ENCODE results near the gene CD1E.
"Not testable (repeated sequence)": the region's sequence is repeated elsewhere in the genome, so short reads cannot be mapped to it uniquely, and the experiment has no call there.

Gene CD1E

GRCh38 chr1:158331481-158332150, 22.1 kb upstream of the CD1E start, which contains the start of gene CD1B:
Gene CD1B (minus strand): TSS chr1:158331531. CDS start chr1:158331423, 108 bp downstream.
- Histone ChIP-seq H3K36me3 (ENCODE audit: control insufficient read depth, insufficient read depth, low read length) (no peaks in the 10 kb centered on the region), H3K4me1 (ENCODE audit: control insufficient read depth, insufficient read depth, low read length, poor library complexity, severe bottlenecking) (no peaks in the 10 kb centered on the region), H3K27ac (ENCODE audit: low read depth, low read length, severe bottlenecking) (no peak within 1 kb of the TSS), H3K9me3 (ENCODE audit: control insufficient read depth, low read length) (no peaks in the 10 kb centered on the region), H3K4me3 (ENCODE audit: extremely low read depth, insufficient read depth, low read length, poor library complexity, severe bottlenecking) (no peak within 1 kb of the TSS)
- WGBS, 2 experiments (ENCODE audit: insufficient coverage in 2 of 2), result 100% methylated on average over 1 of the region's 2 CpGs; no CpG with 5 or more reads in 1 of the 2 experiments

DNA sequence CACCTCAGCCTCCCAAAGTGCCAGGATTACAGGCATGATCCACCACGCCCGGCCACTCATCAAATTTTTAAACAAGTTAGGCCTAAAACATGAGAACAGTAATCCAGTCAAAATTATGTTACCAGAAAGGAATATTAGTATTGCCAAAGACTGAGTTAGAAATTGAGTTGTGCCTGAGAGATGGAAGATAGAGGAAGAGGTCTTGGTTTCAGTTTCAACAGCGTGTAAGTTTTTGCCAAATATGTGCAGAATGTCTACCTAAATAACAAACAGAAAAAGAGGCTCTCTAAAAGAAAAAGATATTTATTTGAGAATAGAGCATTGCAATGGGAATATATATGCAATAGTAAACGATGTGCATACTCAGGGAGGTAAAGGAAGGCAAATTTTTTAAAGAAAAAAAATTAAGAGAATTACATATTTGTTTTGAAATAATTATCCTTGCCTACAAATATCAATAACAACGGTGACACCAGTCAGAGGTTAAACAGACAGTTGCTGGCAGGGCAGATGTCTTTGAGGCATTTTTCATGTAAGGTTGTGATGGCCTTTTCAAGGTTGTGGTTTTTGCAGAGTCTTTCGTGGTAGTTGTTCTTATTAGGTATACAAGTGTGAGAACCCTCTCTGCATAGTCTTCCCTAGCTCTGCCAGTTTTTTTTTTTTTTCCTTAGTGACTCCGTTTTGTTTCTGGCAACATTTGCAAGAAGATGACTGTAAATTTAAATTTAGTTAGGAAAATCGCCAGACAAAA, 20.1 kb upstream of the CD1E start:
- Histone ChIP-seq H3K4me1 (ENCODE audit: control insufficient read depth, insufficient read depth, low read length, poor library complexity, severe bottlenecking) (no peaks in the 10 kb centered on the region), H3K36me3 (ENCODE audit: control insufficient read depth, insufficient read depth, low read length) (no peaks in the 10 kb centered on the region), H3K9me3 (ENCODE audit: control insufficient read depth, low read length) (no peaks in the 10 kb centered on the region), H3K27ac (ENCODE audit: low read depth, low read length, severe bottlenecking) (no peak overlapping the region), H3K4me3 (ENCODE audit: extremely low read depth, insufficient read depth, low read length, poor library complexity, severe bottlenecking) (no peak overlapping the region)
- no CpG with 5 or more reads among the region's 8 CpGs for WGBS, 2 experiments (ENCODE audit: insufficient coverage in 2 of 2)

DNA sequence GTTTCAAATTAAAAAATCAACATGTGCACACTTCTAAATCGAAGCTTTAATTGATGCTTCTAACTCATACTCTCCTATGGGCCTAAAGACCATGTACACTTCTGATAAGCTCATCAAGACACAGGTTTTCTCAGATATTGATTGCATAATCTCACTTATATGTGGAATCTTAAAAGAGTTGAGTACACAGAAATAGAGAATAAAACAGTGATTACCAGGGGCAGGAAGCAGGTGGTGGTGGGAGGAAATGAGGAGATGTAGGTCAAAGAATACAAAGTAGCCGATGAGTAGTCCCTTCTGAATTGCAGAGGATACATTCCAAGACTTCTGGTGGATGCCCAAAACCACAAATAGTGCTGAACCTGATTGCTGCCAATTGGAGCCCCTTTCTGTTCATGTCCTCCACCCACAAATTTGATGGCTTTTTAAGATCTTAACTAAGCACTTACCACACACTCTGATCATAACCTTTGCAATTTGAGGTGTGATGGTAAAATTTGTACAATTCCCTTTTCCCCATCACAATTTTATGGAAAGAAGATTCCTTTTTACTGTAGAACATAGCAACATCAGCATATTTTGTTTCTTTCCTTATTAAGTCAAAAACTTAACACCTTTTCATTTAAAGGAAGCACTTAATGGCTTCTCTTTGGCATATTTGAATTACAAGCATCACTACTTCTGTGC, 19.0 kb upstream of the CD1E start:
- no peak overlapping the region for H3K4me3 ChIP-seq (ENCODE audit: extremely low read depth, insufficient read depth, low read length, poor library complexity, severe bottlenecking)
- H3K27ac ChIP-seq (ENCODE audit: low read depth, low read length, severe bottlenecking), result no peak overlapping the region
- H3K9me3 ChIP-seq (ENCODE audit: control insufficient read depth, low read length), result no peaks in the 10 kb centered on the region
- H3K4me1 ChIP-seq (ENCODE audit: control insufficient read depth, insufficient read depth, low read length, poor library complexity, severe bottlenecking), result no peaks in the 10 kb centered on the region
- WGBS, 2 experiments (ENCODE audit: insufficient coverage in 2 of 2), result 63 to 100% methylated on average over 2 of the region's 2 CpGs
- H3K36me3 ChIP-seq (ENCODE audit: control insufficient read depth, insufficient read depth, low read length), result no peaks in the 10 kb centered on the region

- Histone ChIP-seq H3K27ac (ENCODE audit: low read depth, low read length, severe bottlenecking) (no peak overlapping the region), H3K4me1 (ENCODE audit: control insufficient read depth, insufficient read depth, low read length, poor library complexity, severe bottlenecking) (no peaks in the 10 kb centered on the region)
Observed at GRCh38 chr1:158335213-158335532, 18.5 kb upstream of the CD1E start.

DNA sequence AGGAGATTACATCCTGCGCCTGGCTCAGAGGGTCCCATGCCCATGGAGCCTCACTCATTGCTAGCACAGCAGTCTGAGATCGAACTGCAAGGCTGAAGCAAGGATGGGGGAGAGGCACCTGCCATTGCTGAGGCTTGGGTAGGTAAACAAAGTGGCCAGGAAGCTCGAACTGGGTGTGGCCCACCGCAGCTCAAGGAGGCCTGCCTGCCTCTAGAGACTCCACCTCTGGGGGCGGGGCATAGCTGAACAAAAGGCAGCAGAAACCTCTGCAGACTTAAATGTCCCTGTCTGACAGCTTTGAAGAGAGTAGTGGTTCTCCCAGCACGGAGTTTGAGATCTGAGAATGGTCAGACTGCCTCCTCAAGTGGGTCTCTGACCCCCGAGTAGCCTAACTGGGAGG, 17.3 kb upstream of the CD1E start:
- H3K4me3 ChIP-seq (ENCODE audit: extremely low read depth, insufficient read depth, low read length, poor library complexity, severe bottlenecking); H3K36me3 ChIP-seq (ENCODE audit: control insufficient read depth, insufficient read depth, low read length); H3K4me1 ChIP-seq (ENCODE audit: control insufficient read depth, insufficient read depth, low read length, poor library complexity, severe bottlenecking); H3K27ac ChIP-seq (ENCODE audit: low read depth, low read length, severe bottlenecking); H3K9me3 ChIP-seq (ENCODE audit: control insufficient read depth, low read length): not testable (repeated sequence)
- 77 to 83% methylated on average over 6 of the region's 7 CpGs for WGBS, 2 experiments (ENCODE audit: insufficient coverage in 2 of 2)

More at GRCh38 chr1:158335213-158335532, 18.5 kb upstream of the CD1E start:
- Histone ChIP-seq H3K4me3 (ENCODE audit: extremely low read depth, insufficient read depth, low read length, poor library complexity, severe bottlenecking) (no peak overlapping the region), H3K36me3 (ENCODE audit: control insufficient read depth, insufficient read depth, low read length) (no peaks in the 10 kb centered on the region), H3K9me3 (ENCODE audit: control insufficient read depth, low read length) (no peaks in the 10 kb centered on the region)

DNA sequence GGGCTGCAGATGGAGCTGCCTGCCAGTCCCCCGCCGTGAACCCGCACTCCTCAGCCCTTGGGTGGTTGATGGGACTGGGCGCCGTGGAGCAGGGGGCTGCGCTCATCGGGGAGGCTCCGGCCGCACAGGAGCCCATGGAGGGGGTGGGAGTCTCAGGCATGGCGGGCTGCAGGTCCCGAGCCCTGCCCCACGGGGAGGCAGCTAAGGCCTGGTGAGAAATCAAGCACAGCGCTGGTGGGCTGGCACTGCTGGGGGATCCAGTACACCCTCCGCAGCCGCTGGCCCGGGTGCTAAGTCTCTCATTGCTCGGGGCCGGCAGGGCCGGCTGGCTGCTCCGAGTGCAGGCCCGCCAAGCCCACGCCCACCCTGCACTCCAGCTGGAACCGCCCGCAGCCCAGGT, 4.7 kb upstream of the CD1E start:
- H3K9me3 ChIP-seq (ENCODE audit: control insufficient read depth, low read length); H3K4me1 ChIP-seq (ENCODE audit: control insufficient read depth, insufficient read depth, low read length, poor library complexity, severe bottlenecking); H3K36me3 ChIP-seq (ENCODE audit: control insufficient read depth, insufficient read depth, low read length); H3K27ac ChIP-seq (ENCODE audit: low read depth, low read length, severe bottlenecking); H3K4me3 ChIP-seq (ENCODE audit: extremely low read depth, insufficient read depth, low read length, poor library complexity, severe bottlenecking): not testable (repeated sequence)
- WGBS, 2 experiments (ENCODE audit: insufficient coverage in 2 of 2), result 92 to 93% methylated on average over 5 to 17 of the region's 24 CpGs

DNA sequence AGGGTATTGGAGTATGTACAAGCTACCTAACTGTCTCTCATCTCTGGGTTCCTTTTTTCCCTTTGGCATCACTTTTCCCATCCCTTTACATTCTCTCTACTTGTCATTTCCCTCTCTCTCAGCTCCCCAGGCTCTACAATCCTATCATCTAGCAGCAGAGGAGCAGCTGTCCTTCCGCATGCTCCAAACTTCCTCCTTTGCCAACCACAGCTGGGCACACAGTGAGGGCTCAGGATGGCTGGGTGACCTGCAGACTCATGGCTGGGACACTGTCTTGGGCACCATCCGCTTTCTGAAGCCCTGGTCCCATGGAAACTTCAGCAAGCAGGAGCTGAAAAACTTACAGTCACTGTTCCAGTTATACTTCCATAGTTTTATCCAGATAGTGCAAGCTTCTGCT, 561 bp downstream of the CD1E start:
- H3K4me1 ChIP-seq (ENCODE audit: control insufficient read depth, insufficient read depth, low read length, poor library complexity, severe bottlenecking), result no peaks in the 10 kb centered on the region
- H3K36me3 ChIP-seq (ENCODE audit: control insufficient read depth, insufficient read depth, low read length), result no peaks in the 10 kb centered on the region
- H3K9me3 ChIP-seq (ENCODE audit: control insufficient read depth, low read length), result no peaks in the 10 kb centered on the region
- no peak overlapping the region for H3K27ac ChIP-seq (ENCODE audit: low read depth, low read length, severe bottlenecking)
- 79 to 100% methylated on average over 2 of the region's 2 CpGs for WGBS, 2 experiments (ENCODE audit: insufficient coverage in 2 of 2)
- H3K4me3 ChIP-seq (ENCODE audit: extremely low read depth, insufficient read depth, low read length, poor library complexity, severe bottlenecking), result no peak overlapping the region

DNA sequence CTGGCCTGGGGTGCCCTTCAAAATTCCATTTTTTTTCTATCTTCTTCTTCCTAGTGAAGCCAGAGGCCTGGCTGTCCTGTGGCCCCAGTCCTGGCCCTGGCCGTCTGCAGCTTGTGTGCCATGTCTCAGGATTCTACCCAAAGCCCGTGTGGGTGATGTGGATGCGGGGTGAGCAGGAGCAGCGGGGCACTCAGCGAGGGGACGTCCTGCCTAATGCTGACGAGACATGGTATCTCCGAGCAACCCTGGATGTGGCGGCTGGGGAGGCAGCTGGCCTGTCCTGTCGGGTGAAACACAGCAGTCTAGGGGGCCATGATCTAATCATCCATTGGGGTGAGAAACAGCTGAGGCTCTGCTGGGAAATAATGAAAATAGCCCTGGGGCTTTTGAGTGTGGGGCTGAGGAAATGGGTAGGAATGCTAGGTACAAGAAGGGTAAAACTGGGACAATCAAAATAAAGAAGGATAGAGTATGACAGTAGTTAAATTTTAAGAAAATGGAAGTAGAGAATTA, 2.1 kb downstream of the CD1E start:
- H3K4me1 ChIP-seq (ENCODE audit: control insufficient read depth, insufficient read depth, low read length, poor library complexity, severe bottlenecking), result no peaks in the 10 kb centered on the region

GRCh38 chr1:158356616-158357015, 2.9 kb downstream of the CD1E start:
- Histone ChIP-seq H3K9me3 (ENCODE audit: control insufficient read depth, low read length) (no peaks in the 10 kb centered on the region), H3K4me3 (ENCODE audit: extremely low read depth, insufficient read depth, low read length, poor library complexity, severe bottlenecking) (no peak overlapping the region), H3K27ac (ENCODE audit: low read depth, low read length, severe bottlenecking) (no peak overlapping the region), H3K36me3 (ENCODE audit: control insufficient read depth, insufficient read depth, low read length) (no peaks in the 10 kb centered on the region), H3K4me1 (ENCODE audit: control insufficient read depth, insufficient read depth, low read length, poor library complexity, severe bottlenecking) (no peaks in the 10 kb centered on the region)
- 82 to 94% methylated on average over 3 of the region's 3 CpGs for WGBS, 2 experiments (ENCODE audit: insufficient coverage in 2 of 2)

More for the DNA sequence above, 2.1 kb downstream of the CD1E start:
- H3K27ac ChIP-seq (ENCODE audit: low read depth, low read length, severe bottlenecking), result no peak overlapping the region
- no peaks in the 10 kb centered on the region for H3K9me3 ChIP-seq (ENCODE audit: control insufficient read depth, low read length)
- no peak overlapping the region for H3K4me3 ChIP-seq (ENCODE audit: extremely low read depth, insufficient read depth, low read length, poor library complexity, severe bottlenecking)
- no peaks in the 10 kb centered on the region for H3K36me3 ChIP-seq (ENCODE audit: control insufficient read depth, insufficient read depth, low read length)
- 90% methylated on average over 9 to 10 of the region's 10 CpGs for WGBS, 2 experiments (ENCODE audit: insufficient coverage in 2 of 2)

GRCh38 chr1:158357441-158357840, 3.7 kb downstream of the CD1E start:
- WGBS, 2 experiments (ENCODE audit: insufficient coverage in 2 of 2), result no CpG with 5 or more reads among the region's 1 CpG
- H3K27ac ChIP-seq (ENCODE audit: low read depth, low read length, severe bottlenecking), result no peak overlapping the region
- no peaks in the 10 kb centered on the region for H3K4me1 ChIP-seq (ENCODE audit: control insufficient read depth, insufficient read depth, low read length, poor library complexity, severe bottlenecking)
- no peak overlapping the region for H3K4me3 ChIP-seq (ENCODE audit: extremely low read depth, insufficient read depth, low read length, poor library complexity, severe bottlenecking)
- H3K9me3 ChIP-seq (ENCODE audit: control insufficient read depth, low read length), result no peaks in the 10 kb centered on the region
- H3K36me3 ChIP-seq (ENCODE audit: control insufficient read depth, insufficient read depth, low read length), result no peaks in the 10 kb centered on the region
